Body of pancreas (tissue), 4 donors: ENCODE results near the gene PRMT2. TPM values are rescaled to one million over a fixed set of nuclear protein-coding genes. Genes with fewer than 3 reads are reported as not detected.
"Not testable (repeated sequence)": the region's sequence is repeated elsewhere in the genome, so short reads cannot be mapped to it uniquely, and the experiment has no call there.

ENCODE experiments used
- ATAC-seq: fragments of 150-250 bp; one replicate; pipeline ENCODE4 v1.9.1; 2016
- DNase-seq, 4 donors: peaks; one replicate each; pipeline ENCODE4 v3.0.0-alpha.2; 2019
- H3K27ac ChIP-seq, 4 donors: fragments of 200-600 bp; sonication (generic); 1 replicate in 3 of 4; 2 replicates in 1 of 4; pipeline versions ENCODE4 v1.5.1 to v1.6.1; 2016 to 2019; ENCODE audit warnings: mild to moderate bottlenecking in 1 of 4, mixed read lengths in 1 of 4, moderate library complexity in 1 of 4
- H3K27me3 ChIP-seq, 2 donors: fragments of 200-600 bp; sonication (generic); one replicate each; pipeline ENCODE4 v1.6.0; 2016; ENCODE audit warnings: mild to moderate bottlenecking in 1 of 2
- H3K36me3 ChIP-seq, 2 donors: fragments of 200-600 bp; sonication (generic); replicated peaks in 1 of 2; 2 replicates each; pipeline ENCODE4 v1.5.1; 2016; ENCODE audit warnings: low read depth in 2 of 2; ENCODE audit not compliant: insufficient read depth in 1 of 2
- H3K4me1 ChIP-seq: fragments of 200-600 bp; sonication (generic); one replicate; pipeline ENCODE4 v1.6.0; 2016
- H3K4me3 ChIP-seq, 2 donors: fragments of 200-600 bp; sonication (generic); 1 replicate in 1 of 2; 2 replicates in 1 of 2; pipeline ENCODE4 v1.5.1; 2016 to 2019
- H3K9me3 ChIP-seq, 3 donors: fragments of 200-600 bp; sonication (generic); 1 replicate in 2 of 3; 2 replicates in 1 of 3; pipeline ENCODE4 v1.5.1; 2016
- CTCF ChIP-seq, 7 experiments: fragments of 450-650 bp in 4 of 7; fragments of 200-600 bp in 3 of 7; sonication (generic) in 3 of 7; IDR thresholded peaks; one replicate each; pipeline ENCODE4 v1.5.1; 2016 to 2019; ENCODE audit warnings: antibody characterized with exemption in 7 of 7
- POLR2A ChIP-seq, 3 donors: fragments of 450-650 bp; IDR thresholded peaks; one replicate each; pipeline ENCODE4 v1.6.1; 2016; ENCODE audit warnings: antibody characterized with exemption in 3 of 3, mild to moderate bottlenecking in 2 of 3
- WGBS, 2 donors: methylation state at CpG; one replicate each; pipeline ENCODE4 v1.1.5; 2017; 5-methylcytosine and 5-hydroxymethylcytosine counted together
- intact Hi-C: fragments of 100-400 bp; cut with DNase I; formaldehyde crosslinking; loops from one replicate; pipeline ENCODE4 v1.15.1; 2023
- total RNA-seq, 2 donors: library from RNA; depleted of rRNA; stranded (reverse); fragments of >200 nt; gene quantifications; one replicate each; pipeline ENCODE4 v1.1.0, GENCODE V29; 2016

The PRMT2 gene
- total RNA-seq, 2 donors from 2014 or later, result 30.0 to 63.6 TPM

GRCh38 chr21:46625759-46626158 lies 9.7 kb upstream of the PRMT2 start:
- DNase-seq (no peak), ATAC-seq (no peak)
- Histone ChIP-seq H3K27ac (no peak overlapping the region), H3K36me3 (no peaks in the 10 kb centered on the region), H3K27me3 (no peaks in the 10 kb centered on the region), H3K4me1 (peaks cover 14% of the 10 kb centered on the region), H3K4me3 (no peak overlapping the region), H3K9me3 (peaks cover 0 to 13% (median 0%) of the 10 kb centered on the region in 3 donors)
- WGBS, 2 donors, result 63 to 79% methylated on average over 1 of the region's 1 CpG
- TF ChIP-seq CTCF (IDR thresholded peaks at IDR 0.05) (no peak), POLR2A (IDR thresholded peaks at IDR 0.05) (no peak)
- intact Hi-C loops, result no loop called here

GRCh38 chr21:46626536-46626935 lies 8.9 kb upstream of the PRMT2 start:
- ATAC-seq (no peak), DNase-seq (no peak)
- intact Hi-C loops, result no loop called here
- Histone ChIP-seq H3K36me3 (no peaks in the 10 kb centered on the region), H3K4me1 (peaks cover 8% of the 10 kb centered on the region), H3K27ac (no peak overlapping the region), H3K9me3 (peaks cover 0 to 13% (median 0%) of the 10 kb centered on the region in 3 donors), H3K4me3 (no peak overlapping the region), H3K27me3 (no peaks in the 10 kb centered on the region)
- WGBS, 2 donors, result 81 to 85% methylated on average over 3 to 7 of the region's 7 CpGs
- TF ChIP-seq CTCF (IDR thresholded peaks at IDR 0.05), result no peak
- no peak for TF ChIP-seq POLR2A (IDR thresholded peaks at IDR 0.05)

- H3K4me1 ChIP-seq, result peaks cover 3% of the 10 kb centered on the region
- DNase-seq (no peak), ATAC-seq (no peak)
- H3K27me3 ChIP-seq, result no peaks in the 10 kb centered on the region
- intact Hi-C loops, result no loop called here
- no peak for TF ChIP-seq CTCF (IDR thresholded peaks at IDR 0.05)
- TF ChIP-seq POLR2A (IDR thresholded peaks at IDR 0.05), result no peak
- H3K4me3 ChIP-seq, result no peak overlapping the region
- H3K9me3 ChIP-seq, result peaks cover 0 to 13% (median 0%) of the 10 kb centered on the region in 3 donors
- no peak overlapping the region for H3K27ac ChIP-seq
- H3K36me3 ChIP-seq, result no peaks in the 10 kb centered on the region
- WGBS, 2 donors, result 66 to 70% methylated on average over 3 to 6 of the region's 6 CpGs
These were observed 8.4 kb upstream of the PRMT2 start for GRCh38 chr21:46626975-46627501.

- Histone ChIP-seq H3K27me3 (no peaks in the 10 kb centered on the region), H3K36me3 (no peaks in the 10 kb centered on the region), H3K9me3 (peaks cover 0 to 13% (median 0%) of the 10 kb centered on the region in 3 donors), H3K4me1 (no peaks in the 10 kb centered on the region), H3K4me3 (no peak overlapping the region), H3K27ac (no peak overlapping the region)
- WGBS, 2 donors, result 81 to 88% methylated on average over 4 of the region's 4 CpGs
- no peak for TF ChIP-seq POLR2A (IDR thresholded peaks at IDR 0.05)
- no peak for TF ChIP-seq CTCF (IDR thresholded peaks at IDR 0.05)
- DNase-seq, result no peak
- intact Hi-C loops, result no loop called here
- ATAC-seq, result no peak
These were observed 7.7 kb upstream of the PRMT2 start for GRCh38 chr21:46627726-46628125.

- TF ChIP-seq POLR2A (IDR thresholded peaks at IDR 0.05), result no peak
- TF ChIP-seq CTCF (IDR thresholded peaks at IDR 0.05), result no peak
- no peaks in the 10 kb centered on the region for H3K36me3 ChIP-seq
- no peaks in the 10 kb centered on the region for H3K4me1 ChIP-seq
- 68 to 71% methylated on average over 5 to 6 of the region's 6 CpGs for WGBS, 2 donors
- no peak overlapping the region for H3K4me3 ChIP-seq
- H3K27me3 ChIP-seq, result no peaks in the 10 kb centered on the region
- intact Hi-C loops, result no loop called here
- no peak overlapping the region for H3K27ac ChIP-seq
- DNase-seq (no peak), ATAC-seq (no peak)
- H3K9me3 ChIP-seq, result peaks cover 0 to 13% (median 0%) of the 10 kb centered on the region in 3 donors
These were observed 6.6 kb upstream of the PRMT2 start for GRCh38 chr21:46628868-46629267.

- ATAC-seq, H3K9me3 ChIP-seq, H3K27me3 ChIP-seq, H3K27ac ChIP-seq, H3K4me1 ChIP-seq, DNase-seq, H3K4me3 ChIP-seq, intact Hi-C loops, H3K36me3 ChIP-seq: not testable (repeated sequence)
- WGBS, 2 donors, result 70% methylated on average over 2 of the region's 2 CpGs
These were observed 4.6 kb upstream of the PRMT2 start for GRCh38 chr21:46630915-46631314.
